ENCODE measurements around the gene NECTIN2.

- TF ChIP-seq GATA2 (IDR thresholded peaks at IDR 0.05; ENCODE audit: low read depth, low read length) (no peak), GATA3 (IDR thresholded peaks at IDR 0.05; ENCODE audit: low read depth, low read length) (no peak)
These were observed 19.2 kb downstream of the NECTIN2 start for GRCh38 chr19:44865196-44865767.

Measured in SH-SY5Y (cell line).